ENCODE results near the gene CMTM3. TPM values are rescaled to one million over a fixed set of nuclear protein-coding genes. Genes with fewer than 3 reads are reported as not detected.
"Not testable (repeated sequence)": the region's sequence is repeated elsewhere in the genome, so short reads cannot be mapped to it uniquely, and the experiment has no call there.

Gene CMTM3
- total RNA-seq, 1 donor from 2014 or later: 104 TPM

DNA sequence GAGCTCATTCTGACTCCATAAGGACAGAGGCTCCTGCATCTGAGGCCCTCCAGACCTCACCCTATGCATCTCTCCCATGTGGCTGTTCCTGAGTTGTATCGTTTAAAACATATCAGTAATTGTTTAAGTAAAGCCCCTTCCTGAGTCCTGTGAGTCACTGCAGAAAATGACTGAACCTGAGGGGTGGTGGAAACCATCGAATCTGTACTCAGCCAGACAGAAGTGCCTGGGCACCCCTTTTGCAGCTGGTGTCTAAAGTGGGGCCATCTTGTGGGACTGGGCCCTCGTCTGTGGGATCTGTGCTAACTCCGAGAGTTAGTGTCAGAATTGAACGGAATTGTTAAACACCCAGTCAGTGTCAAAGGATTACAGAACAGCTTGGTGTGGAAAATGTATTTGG lies 25.4 kb downstream of the CMTM3 start:
- Mint-ChIP-seq H3K9me3 (ENCODE audit: unreplicated experiment) (no peaks in the 10 kb centered on the region), H3K27me3 (ENCODE audit: unreplicated experiment) (no peaks in the 10 kb centered on the region), H3K27ac (ENCODE audit: unreplicated experiment) (no peak overlapping the region), H3K4me3 (ENCODE audit: unreplicated experiment) (no peak overlapping the region), H3K4me1 (ENCODE audit: unreplicated experiment) (no peaks in the 10 kb centered on the region), H3K36me3 (ENCODE audit: unreplicated experiment) (peaks cover 3% of the 10 kb centered on the region)
- TF ChIP-seq, protein P1, sequence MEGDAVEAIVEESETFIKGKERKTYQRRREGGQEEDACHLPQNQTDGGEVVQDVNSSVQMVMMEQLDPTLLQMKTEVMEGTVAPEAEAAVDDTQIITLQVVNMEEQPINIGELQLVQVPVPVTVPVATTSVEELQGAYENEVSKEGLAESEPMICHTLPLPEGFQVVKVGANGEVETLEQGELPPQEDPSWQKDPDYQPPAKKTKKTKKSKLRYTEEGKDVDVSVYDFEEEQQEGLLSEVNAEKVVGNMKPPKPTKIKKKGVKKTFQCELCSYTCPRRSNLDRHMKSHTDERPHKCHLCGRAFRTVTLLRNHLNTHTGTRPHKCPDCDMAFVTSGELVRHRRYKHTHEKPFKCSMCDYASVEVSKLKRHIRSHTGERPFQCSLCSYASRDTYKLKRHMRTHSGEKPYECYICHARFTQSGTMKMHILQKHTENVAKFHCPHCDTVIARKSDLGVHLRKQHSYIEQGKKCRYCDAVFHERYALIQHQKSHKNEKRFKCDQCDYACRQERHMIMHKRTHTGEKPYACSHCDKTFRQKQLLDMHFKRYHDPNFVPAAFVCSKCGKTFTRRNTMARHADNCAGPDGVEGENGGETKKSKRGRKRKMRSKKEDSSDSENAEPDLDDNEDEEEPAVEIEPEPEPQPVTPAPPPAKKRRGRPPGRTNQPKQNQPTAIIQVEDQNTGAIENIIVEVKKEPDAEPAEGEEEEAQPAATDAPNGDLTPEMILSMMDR (IDR thresholded peaks at IDR 0.05): no peak
- no peak for DNase-seq (ENCODE audit: extremely low spot score, unreplicated experiment)

DNA sequence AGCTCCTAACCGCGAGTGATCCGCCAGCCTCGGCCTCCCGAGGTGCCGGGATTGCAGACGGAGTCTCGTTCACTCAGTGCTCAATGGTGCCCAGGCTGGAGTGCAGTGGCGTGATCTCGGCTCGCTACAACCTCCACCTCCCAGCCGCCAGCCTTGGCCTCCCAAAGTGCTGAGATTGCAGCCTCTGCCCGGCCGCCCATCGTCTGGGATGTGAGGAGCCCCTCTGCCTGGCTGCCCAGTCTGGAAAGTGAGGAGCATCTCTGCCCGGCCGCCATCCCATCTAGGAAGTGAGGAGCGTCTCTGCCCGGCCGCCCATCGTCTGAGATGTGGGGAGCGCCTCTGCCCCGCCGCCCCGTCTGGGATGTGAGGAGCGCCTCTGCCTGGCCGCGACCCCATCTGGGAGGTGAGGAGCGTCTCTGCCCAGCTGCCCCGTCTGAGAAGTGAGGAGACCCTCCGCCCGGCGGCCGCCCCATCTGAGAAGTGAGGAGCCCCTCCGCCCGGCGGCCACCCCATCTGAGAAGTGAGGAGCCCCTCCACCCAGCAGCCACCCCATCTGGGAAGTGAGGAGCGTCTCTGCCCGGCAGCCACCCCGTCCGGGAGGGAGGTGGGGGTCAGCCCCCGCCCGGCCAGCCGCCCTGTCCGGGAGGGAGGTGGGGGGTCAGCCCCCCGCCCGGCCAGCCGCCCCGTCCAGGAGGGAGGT lies 26.2 kb downstream of the CMTM3 start:
- not testable (repeated sequence) for H3K27ac Mint-ChIP-seq (ENCODE audit: unreplicated experiment); H3K36me3 Mint-ChIP-seq (ENCODE audit: unreplicated experiment); DNase-seq (ENCODE audit: extremely low spot score, unreplicated experiment); H3K27me3 Mint-ChIP-seq (ENCODE audit: unreplicated experiment); H3K4me1 Mint-ChIP-seq (ENCODE audit: unreplicated experiment); H3K9me3 Mint-ChIP-seq (ENCODE audit: unreplicated experiment); H3K4me3 Mint-ChIP-seq (ENCODE audit: unreplicated experiment)

DNA sequence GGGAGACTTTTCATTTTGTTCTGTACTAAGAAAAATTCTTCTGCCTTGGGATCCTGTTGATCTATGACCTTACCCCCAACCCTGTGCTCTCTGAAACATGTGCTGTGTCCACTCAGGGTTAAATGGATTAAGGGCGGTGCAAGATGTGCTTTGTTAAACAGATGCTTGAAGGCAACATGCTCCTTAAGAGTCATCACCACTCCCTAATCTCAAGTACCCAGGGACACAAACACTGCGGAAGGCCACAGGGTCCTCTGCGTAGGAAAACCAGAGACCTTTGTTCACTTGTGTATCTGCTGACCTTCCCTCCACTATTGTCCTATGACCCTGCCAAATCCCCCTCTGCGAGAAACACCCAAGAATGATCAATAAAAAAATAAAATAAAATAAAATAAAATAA lies 27.1 kb downstream of the CMTM3 start:
- not testable (repeated sequence) for H3K36me3 Mint-ChIP-seq (ENCODE audit: unreplicated experiment); DNase-seq (ENCODE audit: extremely low spot score, unreplicated experiment); H3K4me3 Mint-ChIP-seq (ENCODE audit: unreplicated experiment); H3K27me3 Mint-ChIP-seq (ENCODE audit: unreplicated experiment); H3K4me1 Mint-ChIP-seq (ENCODE audit: unreplicated experiment); H3K27ac Mint-ChIP-seq (ENCODE audit: unreplicated experiment); H3K9me3 Mint-ChIP-seq (ENCODE audit: unreplicated experiment)

DNA sequence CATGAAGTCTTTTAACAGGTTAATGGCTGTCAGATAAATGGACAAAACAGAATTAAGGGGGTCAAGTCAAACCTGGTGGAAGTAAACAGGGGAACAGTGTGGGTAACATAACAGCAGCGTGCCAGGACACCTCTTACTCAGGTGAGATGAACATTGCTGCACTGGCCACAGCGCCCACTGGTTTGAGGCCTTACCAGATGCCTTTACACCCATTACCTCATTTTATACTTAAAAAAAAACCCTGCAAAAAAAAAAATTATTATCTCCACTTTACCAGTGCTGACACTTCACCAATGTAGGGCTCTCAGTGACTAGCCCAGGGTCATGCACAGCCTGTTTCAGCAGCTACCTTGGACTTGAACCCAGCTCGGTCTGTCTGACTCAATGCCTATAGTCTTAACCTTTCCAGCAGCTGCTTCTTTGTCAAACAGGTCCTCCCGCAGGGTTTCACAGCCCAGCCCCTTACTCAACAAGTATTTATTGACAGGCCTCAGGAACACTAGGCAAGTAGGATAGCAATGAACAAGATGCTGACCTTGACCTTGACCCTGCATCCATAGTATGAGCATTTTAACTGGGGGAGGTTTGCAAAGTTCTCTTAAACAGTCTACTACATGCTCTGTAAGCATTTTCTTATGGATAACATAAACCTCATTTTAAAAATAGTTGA lies 30.2 kb downstream of the CMTM3 start:
- Mint-ChIP-seq H3K36me3 (ENCODE audit: unreplicated experiment) (peaks cover 12% of the 10 kb centered on the region), H3K9me3 (ENCODE audit: unreplicated experiment) (no peaks in the 10 kb centered on the region)

DNA sequence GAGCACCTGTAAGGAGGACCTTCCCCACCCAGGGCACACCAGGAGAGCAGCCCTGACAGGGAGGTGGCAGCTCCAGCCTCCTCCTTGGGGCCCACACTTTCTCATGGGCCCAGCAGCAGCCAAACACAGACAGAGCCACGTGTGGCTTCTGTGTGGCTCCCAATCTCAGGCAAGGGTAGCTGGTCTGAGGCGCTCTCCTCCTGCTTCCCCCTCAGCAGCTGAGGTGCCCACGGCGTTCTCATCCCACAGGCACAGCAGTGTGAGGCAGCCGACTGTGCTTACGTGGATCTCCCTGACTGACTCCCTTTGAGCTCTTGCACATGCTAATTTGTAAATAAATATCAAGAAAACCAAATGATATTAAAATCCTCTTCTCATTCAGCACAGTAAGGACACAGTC lies 30.9 kb downstream of the CMTM3 start:
- H3K36me3 Mint-ChIP-seq (ENCODE audit: unreplicated experiment): peaks cover 12% of the 10 kb centered on the region
- H3K4me1 Mint-ChIP-seq (ENCODE audit: unreplicated experiment): peaks cover 7% of the 10 kb centered on the region
- TF ChIP-seq, protein P1 (IDR thresholded peaks at IDR 0.05): no peak
- no peaks in the 10 kb centered on the region for H3K27me3 Mint-ChIP-seq (ENCODE audit: unreplicated experiment)
- no peak overlapping the region for H3K4me3 Mint-ChIP-seq (ENCODE audit: unreplicated experiment)
- H3K9me3 Mint-ChIP-seq (ENCODE audit: unreplicated experiment): no peaks in the 10 kb centered on the region
- no peak for DNase-seq (ENCODE audit: extremely low spot score, unreplicated experiment)
- H3K27ac Mint-ChIP-seq (ENCODE audit: unreplicated experiment): no peak overlapping the region

More for the DNA sequence above, 30.2 kb downstream of the CMTM3 start:
- Mint-ChIP-seq H3K4me3 (ENCODE audit: unreplicated experiment) (no peak overlapping the region), H3K4me1 (ENCODE audit: unreplicated experiment) (peaks cover 7% of the 10 kb centered on the region), H3K27me3 (ENCODE audit: unreplicated experiment) (no peaks in the 10 kb centered on the region), H3K27ac (ENCODE audit: unreplicated experiment) (no peak overlapping the region)
- TF ChIP-seq, protein P1 (IDR thresholded peaks at IDR 0.05): no peak
- no peak for DNase-seq (ENCODE audit: extremely low spot score, unreplicated experiment)

DNA sequence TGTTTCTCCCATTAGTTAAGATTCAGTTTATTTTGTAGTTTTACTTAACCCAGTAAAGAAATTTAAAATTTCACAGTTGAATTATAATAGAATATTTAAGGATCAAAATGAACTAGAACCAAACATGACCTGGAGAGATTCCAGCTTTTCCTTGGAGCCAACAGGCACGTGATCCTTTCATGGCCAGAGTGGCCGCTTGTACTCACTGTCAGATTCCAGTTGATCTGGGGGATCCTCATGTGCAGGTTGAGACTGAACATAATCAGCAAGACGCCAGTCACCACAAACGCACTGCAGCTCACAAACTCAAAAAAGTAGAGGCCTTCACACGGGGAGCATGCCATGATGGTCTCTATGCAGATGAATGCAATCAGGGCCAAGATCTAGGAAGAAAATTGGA lies 31.7 kb downstream of the CMTM3 start:
- H3K27me3 Mint-ChIP-seq (ENCODE audit: unreplicated experiment): no peaks in the 10 kb centered on the region
- DNase-seq (ENCODE audit: extremely low spot score, unreplicated experiment): no peak
- no peak overlapping the region for H3K4me3 Mint-ChIP-seq (ENCODE audit: unreplicated experiment)
- TF ChIP-seq, protein P1 (IDR thresholded peaks at IDR 0.05): no peak
- peaks cover 12% of the 10 kb centered on the region for H3K36me3 Mint-ChIP-seq (ENCODE audit: unreplicated experiment)
- no peaks in the 10 kb centered on the region for H3K9me3 Mint-ChIP-seq (ENCODE audit: unreplicated experiment)
- H3K27ac Mint-ChIP-seq (ENCODE audit: unreplicated experiment): no peak overlapping the region
- peaks cover 7% of the 10 kb centered on the region for H3K4me1 Mint-ChIP-seq (ENCODE audit: unreplicated experiment)
